ENCODE data around the gene PRRC2B. TPM values are rescaled to one million over a fixed set of nuclear protein-coding genes. Genes with fewer than 3 reads are reported as not detected.

The PRRC2B gene
- total RNA-seq, 2 experiments from 2014 or later, result 151 to 184 TPM

Other genes starting within 250 kb of the PRRC2B start
- 10 to 100 TPM; 36.6 to 52.3 TPM for gene FAM78A, start 117.6 kb upstream of the PRRC2B start, total RNA-seq
- under 1 TPM; 0.14 to 0.30 TPM for gene PLPP7, start 104.4 kb upstream of the PRRC2B start, total RNA-seq
- gene POMT1, start 108.8 kb downstream of the PRRC2B start, total RNA-seq, result 10 to 100 TPM; 28.2 to 30.7 TPM
- gene UCK1, start 137.2 kb downstream of the PRRC2B start, total RNA-seq, result 10 to 100 TPM; 15.2 to 16.5 TPM
- gene PRRT1B, start 151.4 kb downstream of the PRRC2B start, total RNA-seq, result not detected